NCI-H226 (cell line): ENCODE measurements around the gene YPEL1.
"Not testable (repeated sequence)": the region's sequence is repeated elsewhere in the genome, so short reads cannot be mapped to it uniquely, and the experiment has no call there.

Experiments used
- DNase-seq: peaks from one replicate; pipeline ENCODE4 v3.0.0-alpha.2; 2015

Gene YPEL1

GRCh38 chr22:21697880-21698279, 37.7 kb downstream of the YPEL1 start:
- no peak for DNase-seq

- no peak for DNase-seq
Observed at GRCh38 chr22:21697021-21697771, 38.4 kb downstream of the YPEL1 start.

- DNase-seq, result no peak
Observed at GRCh38 chr22:21696115-21696514, 39.5 kb downstream of the YPEL1 start.

DNA sequence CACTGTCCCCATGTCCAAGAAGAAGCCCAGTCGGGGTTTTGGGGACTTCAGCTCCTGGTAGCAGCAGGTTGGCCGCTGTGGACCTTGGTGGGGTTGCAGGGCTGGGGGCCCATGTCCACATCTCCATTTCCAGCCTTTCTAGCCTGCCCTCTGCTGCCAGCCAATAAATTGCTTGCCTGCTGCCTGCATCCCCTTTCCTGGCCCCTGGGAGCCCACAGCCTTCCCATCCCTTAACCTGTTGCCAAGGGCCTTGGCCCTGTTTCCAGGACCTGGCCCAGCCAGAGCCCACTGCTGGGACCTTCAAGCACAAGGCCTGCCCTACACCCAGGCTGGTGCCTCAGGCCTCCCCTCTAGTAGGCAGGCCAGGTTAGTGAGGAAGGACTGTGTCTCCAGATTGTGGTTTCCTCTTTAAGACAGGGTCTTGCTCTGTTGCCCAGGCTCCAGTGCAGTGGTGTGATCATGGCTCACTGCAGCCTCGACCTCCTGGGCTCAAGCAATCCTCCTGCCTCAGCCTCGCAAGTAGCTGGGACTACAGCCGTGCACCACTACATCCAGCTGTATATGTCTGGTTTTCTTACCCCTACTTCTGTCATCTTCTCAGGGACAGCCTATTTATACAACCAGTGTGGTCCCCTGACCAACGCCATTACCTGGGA, 40.0 kb downstream of the YPEL1 start:
- no peak for DNase-seq

DNA sequence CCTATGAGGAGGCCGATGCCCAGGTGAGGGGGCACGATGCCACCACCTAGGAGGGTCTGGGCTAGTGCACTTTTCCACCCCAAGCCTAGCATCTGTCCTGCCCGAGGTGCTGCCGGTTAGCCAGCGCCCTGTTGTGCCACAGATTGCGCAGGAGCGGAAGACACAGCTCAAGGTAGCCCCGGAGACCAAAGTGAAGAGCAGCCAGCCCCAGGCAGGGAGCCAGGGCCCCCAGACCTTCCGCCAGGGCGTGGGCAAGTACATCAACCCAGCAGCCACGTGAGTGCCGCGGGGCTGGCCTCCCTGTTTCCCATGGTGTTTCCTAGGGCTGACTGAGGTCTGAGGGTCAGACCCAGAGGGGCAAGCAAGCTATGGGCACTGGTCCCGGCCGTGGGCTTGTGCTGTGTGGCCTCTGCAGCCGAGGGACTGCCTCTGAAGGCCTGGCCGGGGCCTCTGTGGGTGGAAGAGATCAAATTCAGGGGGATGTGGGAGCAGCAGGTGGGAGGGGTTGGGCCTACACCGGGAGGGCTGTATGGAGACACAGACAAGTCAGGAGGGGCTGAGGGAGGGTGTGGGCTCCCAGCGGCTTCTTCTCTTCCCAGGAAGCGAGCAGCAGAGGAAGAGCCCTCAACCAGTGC, 40.7 kb downstream of the YPEL1 start:
- no peak for DNase-seq

GRCh38 chr22:21694394-21694793, 41.2 kb downstream of the YPEL1 start:
- no peak for DNase-seq

DNA sequence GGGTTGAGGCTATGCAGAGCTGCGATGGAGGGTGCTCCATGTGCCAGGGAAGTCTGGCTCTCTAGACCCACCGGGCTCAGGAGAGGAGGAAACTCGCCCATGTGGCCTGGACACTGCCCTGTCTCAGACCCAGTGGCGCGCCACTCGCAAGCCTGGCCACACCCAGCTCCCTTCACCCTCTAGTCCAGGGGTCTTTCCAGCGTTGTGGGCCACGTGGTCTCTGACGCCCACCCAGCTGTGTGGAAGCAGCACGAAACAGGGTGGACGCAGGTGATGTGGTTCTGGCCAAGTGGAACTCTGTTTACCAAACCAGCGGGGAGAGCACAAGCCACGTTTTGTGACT, 41.6 kb downstream of the YPEL1 start:
- DNase-seq, result no peak

DNA sequence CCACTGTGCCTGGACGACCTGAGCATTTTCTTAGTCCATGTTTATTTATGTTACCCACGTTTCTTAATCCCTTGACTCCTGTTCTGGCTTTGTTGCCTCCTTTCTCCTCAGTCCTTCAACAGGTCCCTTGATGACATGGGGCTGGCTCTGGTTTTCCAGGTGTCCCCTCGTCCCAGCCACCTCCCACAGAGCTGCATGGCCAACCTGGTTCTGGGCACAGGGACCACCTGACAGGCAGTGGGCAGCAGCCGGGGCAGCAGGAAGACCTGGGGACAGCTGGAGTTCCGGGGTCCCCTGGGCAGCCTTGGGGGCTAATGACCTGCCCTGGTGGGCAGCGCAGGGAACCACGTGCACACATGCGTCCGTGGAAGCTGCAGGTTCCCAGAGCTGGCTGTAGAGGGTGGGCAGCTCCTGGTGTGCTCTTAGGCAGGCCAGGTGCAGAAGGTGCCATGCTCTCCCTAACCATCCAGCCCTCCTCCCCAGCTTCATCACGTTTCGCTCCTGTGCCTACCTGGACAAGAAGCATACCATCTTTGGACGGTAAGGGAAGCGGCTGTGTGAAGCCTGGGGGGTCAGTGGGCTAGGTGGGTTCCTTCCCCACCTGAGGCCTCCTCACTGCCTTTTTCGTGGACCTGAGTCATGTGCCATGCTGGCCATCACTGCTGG, 42.1 kb downstream of the YPEL1 start:
- no peak for DNase-seq

DNA sequence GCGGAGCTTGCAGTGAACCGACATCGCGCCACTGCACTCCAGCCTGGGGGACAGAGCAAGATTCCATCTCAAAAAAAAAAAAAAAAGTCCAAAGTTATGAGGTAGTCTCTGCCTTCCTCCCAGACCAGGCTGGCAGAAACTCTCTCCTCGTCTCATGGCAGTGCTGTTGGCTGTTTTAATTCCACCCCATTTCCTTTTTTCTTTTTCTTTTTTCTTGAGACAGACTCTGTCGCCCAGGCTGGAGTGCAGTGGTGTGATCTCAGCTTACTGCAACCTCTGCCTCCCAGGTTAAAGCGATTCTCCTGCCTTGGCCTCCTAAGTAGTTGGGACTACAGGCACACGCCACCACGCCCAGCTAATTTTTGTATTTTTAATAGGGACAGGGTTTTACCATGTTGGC, 42.7 kb downstream of the YPEL1 start:
- not testable (repeated sequence) for DNase-seq

- DNase-seq, result no peak
Observed at GRCh38 chr22:21691816-21692215, 43.8 kb downstream of the YPEL1 start.

GRCh38 chr22:21690401-21690801, 45.2 kb downstream of the YPEL1 start:
- no peak for DNase-seq

- no peak for DNase-seq
Observed at GRCh38 chr22:21688706-21689381, 46.8 kb downstream of the YPEL1 start.

DNA sequence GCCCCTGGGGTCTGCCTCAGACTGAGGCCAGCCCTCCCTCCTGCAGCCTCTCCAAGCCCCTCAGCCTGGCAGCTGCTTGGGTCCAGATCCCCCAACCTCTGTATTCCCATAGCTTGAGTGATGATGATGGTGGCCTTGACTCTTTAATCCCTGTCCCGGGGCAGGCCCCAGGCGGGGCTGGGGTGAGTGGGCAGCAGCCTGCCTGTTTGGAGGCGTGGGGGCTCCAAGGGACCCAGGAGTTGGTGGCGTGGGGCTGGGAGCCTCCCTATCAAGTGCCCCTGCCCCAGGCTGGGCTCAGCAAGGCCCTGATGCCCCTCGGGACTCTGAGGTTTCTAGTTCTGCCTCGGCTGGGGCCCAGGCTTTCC, 47.3 kb downstream of the YPEL1 start:
- no peak for DNase-seq

DNA sequence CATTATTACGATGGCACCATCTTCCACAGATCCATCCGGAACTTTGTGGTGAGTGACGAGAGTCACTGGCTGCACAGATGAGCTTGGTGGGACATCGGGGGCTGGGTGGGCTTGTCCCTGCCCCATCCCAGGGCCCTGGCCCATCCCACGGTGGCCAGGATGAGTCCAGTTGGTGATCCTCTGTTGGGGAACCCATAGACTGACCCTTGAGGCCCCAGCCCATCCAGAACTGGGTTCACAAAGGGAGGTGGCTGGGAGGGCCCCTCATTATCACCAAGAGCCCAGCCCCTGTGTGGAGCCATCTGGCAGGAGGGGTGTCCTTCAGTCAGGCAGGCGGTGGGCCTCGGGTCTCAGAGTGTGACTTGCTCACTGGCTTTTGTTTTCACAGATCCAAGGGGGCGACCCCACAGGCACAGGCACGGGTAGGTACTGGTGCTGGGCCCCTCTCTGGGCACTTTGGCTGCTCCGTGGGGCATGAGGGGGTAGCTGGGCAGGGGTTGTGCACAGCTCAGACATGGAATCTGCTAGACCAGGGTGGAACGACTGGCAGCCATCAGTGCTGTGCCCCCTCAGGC, 47.8 kb downstream of the YPEL1 start:
- DNase-seq, result no peak

GRCh38 chr22:21686634-21687393, 48.8 kb downstream of the YPEL1 start:
- no peak for DNase-seq

- DNase-seq, result no peak
Observed at GRCh38 chr22:21686193-21686608, 49.4 kb downstream of the YPEL1 start.

DNA sequence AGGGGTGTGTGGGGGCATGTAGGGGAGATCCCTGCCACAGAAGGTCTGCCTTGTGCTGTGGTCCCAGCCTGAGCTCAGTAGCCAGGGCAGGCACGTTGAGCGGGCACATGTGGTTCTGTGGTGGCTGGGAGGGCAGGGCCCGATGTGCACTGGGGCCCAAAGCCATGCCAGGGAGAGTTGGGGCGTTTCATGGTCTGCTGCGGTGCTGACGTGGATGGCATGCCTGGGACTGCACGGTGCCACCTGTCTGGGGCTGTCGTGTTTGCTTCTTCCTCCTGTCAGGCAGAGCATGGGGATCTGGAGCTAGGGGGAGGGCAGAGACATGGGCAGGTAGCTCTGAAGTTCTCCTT, 50.5 kb downstream of the YPEL1 start:
- DNase-seq, result no peak

DNA sequence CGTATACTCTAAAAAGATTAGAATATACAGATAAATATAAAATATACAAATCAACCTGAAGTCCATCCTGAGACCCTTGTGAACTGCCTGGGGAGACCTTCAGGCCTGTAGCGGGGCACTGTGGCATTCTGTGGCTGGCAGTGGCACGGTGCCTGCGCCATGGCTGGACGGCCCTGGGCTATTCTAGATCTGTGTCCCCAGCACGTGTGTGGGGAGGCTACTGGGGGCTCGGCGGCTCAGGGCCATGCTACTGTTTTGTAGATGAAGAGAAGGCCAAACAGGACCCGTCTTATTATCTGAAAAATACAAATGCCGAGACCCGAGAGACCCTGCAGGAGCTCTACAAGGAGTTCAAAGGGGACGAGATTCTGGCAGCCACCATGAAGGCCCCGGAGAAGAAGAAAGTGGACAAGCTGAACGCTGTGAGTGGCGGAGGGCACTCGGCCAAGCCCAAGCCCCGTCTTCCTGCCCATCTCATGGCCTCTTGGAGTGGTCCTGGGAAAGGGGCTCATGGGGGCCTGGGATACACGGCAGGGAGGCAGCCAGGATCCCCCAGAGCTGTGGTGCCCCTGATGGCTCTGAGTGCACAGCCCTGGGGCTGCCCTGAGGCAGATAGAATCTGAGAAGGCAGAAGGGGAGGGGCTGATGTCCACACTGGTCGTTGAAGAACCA, 51.0 kb downstream of the YPEL1 start:
- DNase-seq, result no peak

DNA sequence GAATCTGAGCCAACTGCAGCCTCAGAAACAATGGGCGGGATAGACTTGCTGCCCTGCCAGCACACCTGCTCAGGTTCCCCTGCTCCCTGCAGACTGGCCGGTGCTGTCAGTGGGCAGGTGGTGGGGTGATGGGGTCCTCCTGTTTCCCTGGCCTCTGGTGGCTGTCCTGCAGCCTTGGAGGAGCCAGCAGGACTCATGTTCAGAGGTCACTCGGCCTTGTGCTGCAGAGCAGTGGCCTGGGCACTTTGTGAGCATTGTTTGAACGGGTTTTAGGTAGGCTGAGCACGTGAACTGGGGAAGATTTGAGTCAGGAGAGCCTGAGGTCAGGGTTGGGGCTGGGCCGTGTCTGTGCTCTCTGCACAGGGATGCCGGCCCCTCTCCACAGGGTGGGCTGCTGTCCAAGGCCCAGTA, 52.2 kb downstream of the YPEL1 start:
- no peak for DNase-seq

DNA sequence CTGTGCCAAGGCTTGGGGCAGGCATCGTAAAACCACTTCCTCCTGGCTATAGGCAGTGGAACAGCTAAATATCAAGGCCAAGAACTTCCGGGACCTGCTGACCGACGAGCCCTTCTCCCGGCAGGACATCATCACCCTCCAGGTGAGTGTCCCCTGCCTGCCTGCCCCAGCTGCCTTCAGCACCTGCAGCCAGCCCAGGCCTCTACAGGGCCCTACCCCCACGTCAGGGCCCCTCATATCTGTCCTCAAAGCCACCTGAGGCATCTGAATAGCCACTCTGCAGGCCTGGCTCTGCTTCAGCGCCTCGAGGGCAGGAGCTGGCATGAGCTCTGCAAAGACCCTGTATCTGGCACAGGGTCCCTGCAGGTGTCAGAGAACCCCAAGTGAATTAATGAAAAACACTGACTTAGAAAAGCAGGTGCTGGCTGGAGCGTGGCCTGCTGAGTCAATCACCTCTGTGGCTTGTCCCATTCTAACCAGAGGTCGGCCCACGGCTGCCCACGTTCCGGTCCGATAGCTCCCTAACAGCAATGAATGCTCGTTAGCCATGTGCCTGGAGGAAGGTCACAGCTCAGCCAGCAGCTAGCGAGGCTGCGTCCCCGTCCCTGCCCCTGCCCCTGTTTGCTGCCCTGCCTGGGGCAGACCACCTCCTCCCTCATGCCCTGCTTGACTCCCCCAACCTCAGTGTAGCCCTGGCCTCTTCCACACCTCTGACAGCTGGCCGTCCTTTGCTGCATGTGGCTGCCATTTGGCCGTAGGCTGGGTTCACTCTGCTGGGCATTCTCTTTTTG, 53.0 kb downstream of the YPEL1 start:
- DNase-seq, result no peak
